ENCODE measurements around the gene CEP128. TPM values are rescaled to one million over a fixed set of nuclear protein-coding genes. Genes with fewer than 3 reads are reported as not detected.

The CEP128 gene
- total RNA-seq, 1 experiment from 2014 or later: 28.3 TPM

GRCh38 chr14:80764921-80765507 lies 176.5 kb downstream of the CEP128 start:
- peaks cover 3% of the 10 kb centered on the region; the same call in 1 of the 2 replicates for H3K4me1 ChIP-seq (ENCODE audit: low read length)
- peaks cover 12% of the 10 kb centered on the region; the same call in 1 of the 2 replicates for H3K36me3 ChIP-seq (ENCODE audit: insufficient read depth, low read length)
- no peak overlapping the region for H3K4me3 ChIP-seq (ENCODE audit: low read length)
- no peak overlapping the region for H3K4me2 ChIP-seq (ENCODE audit: low read depth, low read length, poor library complexity, severe bottlenecking)
- no peaks in the 10 kb centered on the region for H3K27me3 ChIP-seq (ENCODE audit: low read length)
- no peaks in the 10 kb centered on the region for H4K20me1 ChIP-seq (ENCODE audit: insufficient read depth, low read depth, low read length)
- H3K9me3 ChIP-seq (ENCODE audit: low read length): no peaks in the 10 kb centered on the region
- H3K27ac ChIP-seq (ENCODE audit: low read length): no peak overlapping the region
- no peaks in the 10 kb centered on the region for H3K9me2 ChIP-seq (replicated peaks; ENCODE audit: insufficient read depth, low read length)
- H3K9ac ChIP-seq (ENCODE audit: low read length): no peak overlapping the region
- no peaks in the 10 kb centered on the region for H3K79me2 ChIP-seq (ENCODE audit: low read length)
- DNase-seq: no peak
- H2AFZ ChIP-seq (ENCODE audit: low read length): no peak overlapping the region

GRCh38 chr14:80764496-80764895 lies 177.0 kb downstream of the CEP128 start:
- DNase-seq: no peak
- H4K20me1 ChIP-seq (ENCODE audit: insufficient read depth, low read depth, low read length): no peaks in the 10 kb centered on the region
- H3K36me3 ChIP-seq (ENCODE audit: insufficient read depth, low read length): 0 out of 2 replicates have a peak, but pooled peaks cover 9% of the 10 kb centered on the region

GRCh38 chr14:80762641-80763228 lies 178.8 kb downstream of the CEP128 start:
- H3K79me2 ChIP-seq (ENCODE audit: low read length): no peaks in the 10 kb centered on the region
- no peaks in the 10 kb centered on the region; the same call in 1 of the 2 replicates for H3K9me2 ChIP-seq (replicated peaks; ENCODE audit: insufficient read depth, low read length)
- DNase-seq: no peak

More at GRCh38 chr14:80764496-80764895, 177.0 kb downstream of the CEP128 start:
- no peak overlapping the region for H3K4me2 ChIP-seq (ENCODE audit: low read depth, low read length, poor library complexity, severe bottlenecking)
- no peak overlapping the region for H3K27ac ChIP-seq (ENCODE audit: low read length)
- no peak overlapping the region for H3K9ac ChIP-seq (ENCODE audit: low read length)
- H3K79me2 ChIP-seq (ENCODE audit: low read length): no peaks in the 10 kb centered on the region
- peaks cover 3% of the 10 kb centered on the region; the same call in 1 of the 2 replicates for H3K4me1 ChIP-seq (ENCODE audit: low read length)
- H3K27me3 ChIP-seq (ENCODE audit: low read length): no peaks in the 10 kb centered on the region
- no peaks in the 10 kb centered on the region for H3K9me3 ChIP-seq (ENCODE audit: low read length)
- H3K9me2 ChIP-seq (replicated peaks; ENCODE audit: insufficient read depth, low read length): no peaks in the 10 kb centered on the region
- no peak overlapping the region for H2AFZ ChIP-seq (ENCODE audit: low read length)
- H3K4me3 ChIP-seq (ENCODE audit: low read length): no peak overlapping the region

GRCh38 chr14:80754696-80755095 lies 186.8 kb downstream of the CEP128 start:
- Histone ChIP-seq H3K79me2 (ENCODE audit: low read length) (no peaks in the 10 kb centered on the region), H3K9me2 (replicated peaks; ENCODE audit: insufficient read depth, low read length) (no peaks in the 10 kb centered on the region; the same call in 1 of the 2 replicates), H3K4me3 (ENCODE audit: low read length) (no peak overlapping the region), H3K27me3 (ENCODE audit: low read length) (no peaks in the 10 kb centered on the region), H3K27ac (ENCODE audit: low read length) (no peak overlapping the region), H3K4me1 (ENCODE audit: low read length) (no peaks in the 10 kb centered on the region), H2AFZ (ENCODE audit: low read length) (no peak overlapping the region), H4K20me1 (ENCODE audit: insufficient read depth, low read depth, low read length) (no peaks in the 10 kb centered on the region), H3K4me2 (ENCODE audit: low read depth, low read length, poor library complexity, severe bottlenecking) (no peak overlapping the region), H3K36me3 (ENCODE audit: insufficient read depth, low read length) (peaks cover 19% of the 10 kb centered on the region; the same call in 1 of the 2 replicates), H3K9me3 (ENCODE audit: low read length) (no peaks in the 10 kb centered on the region), H3K9ac (ENCODE audit: low read length) (no peak overlapping the region)
- DNase-seq: no peak

More at GRCh38 chr14:80762641-80763228, 178.8 kb downstream of the CEP128 start:
- Histone ChIP-seq H4K20me1 (ENCODE audit: insufficient read depth, low read depth, low read length) (no peaks in the 10 kb centered on the region), H3K27me3 (ENCODE audit: low read length) (no peaks in the 10 kb centered on the region), H3K4me3 (ENCODE audit: low read length) (no peak overlapping the region), H3K9me3 (ENCODE audit: low read length) (no peaks in the 10 kb centered on the region), H3K36me3 (ENCODE audit: insufficient read depth, low read length) (peaks cover 12% of the 10 kb centered on the region; the same call in 1 of the 2 replicates), H3K4me2 (ENCODE audit: low read depth, low read length, poor library complexity, severe bottlenecking) (no peak overlapping the region), H2AFZ (ENCODE audit: low read length) (no peak overlapping the region), H3K27ac (ENCODE audit: low read length) (no peak overlapping the region), H3K4me1 (ENCODE audit: low read length) (peaks cover 3% of the 10 kb centered on the region; the same call in 1 of the 2 replicates), H3K9ac (ENCODE audit: low read length) (no peak overlapping the region)

- H3K4me1 ChIP-seq (ENCODE audit: low read length): no peaks in the 10 kb centered on the region
- no peaks in the 10 kb centered on the region for H3K9me3 ChIP-seq (ENCODE audit: low read length)
- no peak overlapping the region for H3K9ac ChIP-seq (ENCODE audit: low read length)
- no peaks in the 10 kb centered on the region for H3K27me3 ChIP-seq (ENCODE audit: low read length)
- no peak for DNase-seq
- no peaks in the 10 kb centered on the region for H4K20me1 ChIP-seq (ENCODE audit: insufficient read depth, low read depth, low read length)
- no peak overlapping the region for H3K4me3 ChIP-seq (ENCODE audit: low read length)
- H3K79me2 ChIP-seq (ENCODE audit: low read length): no peaks in the 10 kb centered on the region
- H3K36me3 ChIP-seq (ENCODE audit: insufficient read depth, low read length): peaks cover 8% of the 10 kb centered on the region; the same call in 1 of the 2 replicates
- no peak overlapping the region for H3K27ac ChIP-seq (ENCODE audit: low read length)
- no peak overlapping the region for H2AFZ ChIP-seq (ENCODE audit: low read length)
- no peaks in the 10 kb centered on the region for H3K9me2 ChIP-seq (replicated peaks; ENCODE audit: insufficient read depth, low read length)
- no peak overlapping the region for H3K4me2 ChIP-seq (ENCODE audit: low read depth, low read length, poor library complexity, severe bottlenecking)
These were observed 190.3 kb downstream of the CEP128 start for GRCh38 chr14:80751285-80751684.

GRCh38 chr14:80726211-80726610 lies 215.3 kb downstream of the CEP128 start:
- Histone ChIP-seq H3K9me2 (replicated peaks; ENCODE audit: insufficient read depth, low read length) (0 out of 2 replicates have a peak, but pooled peaks cover 3% of the 10 kb centered on the region), H3K4me3 (ENCODE audit: low read length) (no peak overlapping the region), H3K9me3 (ENCODE audit: low read length) (no peaks in the 10 kb centered on the region), H3K9ac (ENCODE audit: low read length) (no peak overlapping the region), H3K36me3 (ENCODE audit: insufficient read depth, low read length) (no peaks in the 10 kb centered on the region), H3K79me2 (ENCODE audit: low read length) (no peaks in the 10 kb centered on the region), H2AFZ (ENCODE audit: low read length) (no peak overlapping the region), H4K20me1 (ENCODE audit: insufficient read depth, low read depth, low read length) (no peaks in the 10 kb centered on the region), H3K27ac (ENCODE audit: low read length) (no peak overlapping the region), H3K4me1 (ENCODE audit: low read length) (no peaks in the 10 kb centered on the region), H3K4me2 (ENCODE audit: low read depth, low read length, poor library complexity, severe bottlenecking) (no peak overlapping the region), H3K27me3 (ENCODE audit: low read length) (no peaks in the 10 kb centered on the region)
- no peak for DNase-seq

- H3K27me3 ChIP-seq (ENCODE audit: low read length): no peaks in the 10 kb centered on the region
- DNase-seq: no peak
- no peaks in the 10 kb centered on the region for H3K36me3 ChIP-seq (ENCODE audit: insufficient read depth, low read length)
- H3K9ac ChIP-seq (ENCODE audit: low read length): no peak overlapping the region
- no peaks in the 10 kb centered on the region for H3K9me3 ChIP-seq (ENCODE audit: low read length)
- H4K20me1 ChIP-seq (ENCODE audit: insufficient read depth, low read depth, low read length): no peaks in the 10 kb centered on the region
- no peak overlapping the region for H3K4me2 ChIP-seq (ENCODE audit: low read depth, low read length, poor library complexity, severe bottlenecking)
- 0 out of 2 replicates have a peak, but pooled peaks cover 7% of the 10 kb centered on the region for H3K4me1 ChIP-seq (ENCODE audit: low read length)
- H3K9me2 ChIP-seq (replicated peaks; ENCODE audit: insufficient read depth, low read length): no peaks in the 10 kb centered on the region
- no peak overlapping the region for H3K27ac ChIP-seq (ENCODE audit: low read length)
- H3K79me2 ChIP-seq (ENCODE audit: low read length): no peaks in the 10 kb centered on the region
- no peak overlapping the region for H2AFZ ChIP-seq (ENCODE audit: low read length)
- H3K4me3 ChIP-seq (ENCODE audit: low read length): no peak overlapping the region
These were observed 222.6 kb downstream of the CEP128 start for GRCh38 chr14:80718940-80719339.

DNA sequence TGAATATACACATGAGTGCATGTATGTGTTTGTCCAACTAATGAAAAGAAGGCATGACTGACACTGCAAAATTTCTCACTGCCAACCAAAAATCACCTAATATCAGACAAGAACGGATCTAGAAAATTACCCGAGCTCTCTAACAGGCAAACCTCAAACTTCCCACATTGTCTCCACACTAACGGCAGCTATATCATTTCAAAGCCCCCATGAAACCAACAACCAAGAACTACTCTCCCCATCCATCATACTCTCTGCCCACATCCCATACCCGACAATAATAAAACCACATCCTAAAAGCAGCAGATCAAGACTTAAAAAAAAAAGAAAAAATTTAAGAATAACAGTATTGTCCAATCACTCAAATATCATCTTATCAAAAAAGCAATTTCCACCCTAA lies 227.1 kb downstream of the CEP128 start:
- Histone ChIP-seq H3K9ac (ENCODE audit: low read length) (no peak overlapping the region), H3K9me3 (ENCODE audit: low read length) (no peaks in the 10 kb centered on the region), H3K4me2 (ENCODE audit: low read depth, low read length, poor library complexity, severe bottlenecking) (no peak overlapping the region), H4K20me1 (ENCODE audit: insufficient read depth, low read depth, low read length) (no peaks in the 10 kb centered on the region), H3K4me3 (ENCODE audit: low read length) (no peak overlapping the region), H3K4me1 (ENCODE audit: low read length) (0 out of 2 replicates have a peak, but pooled peaks cover 7% of the 10 kb centered on the region), H3K27ac (ENCODE audit: low read length) (no peak overlapping the region), H2AFZ (ENCODE audit: low read length) (no peak overlapping the region), H3K9me2 (replicated peaks; ENCODE audit: insufficient read depth, low read length) (no peaks in the 10 kb centered on the region), H3K27me3 (ENCODE audit: low read length) (no peaks in the 10 kb centered on the region), H3K36me3 (ENCODE audit: insufficient read depth, low read length) (no peaks in the 10 kb centered on the region), H3K79me2 (ENCODE audit: low read length) (no peaks in the 10 kb centered on the region)
- no peak for DNase-seq
